COR-L47 (cell line): ENCODE data around the gene NIT2.

ENCODE experiments used
- DNase-seq: peaks from one replicate; lab custom pipeline; 2025; lab: John Stamatoyannopoulos, UW

The NIT2 gene

DNA sequence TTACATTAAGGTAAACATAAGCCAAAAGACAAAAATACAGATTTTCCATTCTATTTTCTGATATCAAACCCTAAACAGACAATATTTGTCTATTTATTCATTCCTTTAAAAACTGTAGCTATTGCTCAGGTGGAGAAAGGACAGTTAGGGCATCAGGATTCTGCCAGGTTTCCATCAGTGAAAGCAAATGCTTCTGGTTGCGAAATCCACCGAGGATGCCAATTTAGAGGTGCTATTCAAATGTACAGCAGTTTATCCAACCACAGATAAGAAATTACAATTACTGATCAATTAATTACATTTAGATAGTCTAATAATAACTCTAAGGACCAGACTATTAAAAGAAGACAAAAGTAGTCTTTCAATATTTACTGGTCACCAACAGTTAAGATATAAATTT is 62.4 kb downstream of the NIT2 start:
- no peak for DNase-seq

DNA sequence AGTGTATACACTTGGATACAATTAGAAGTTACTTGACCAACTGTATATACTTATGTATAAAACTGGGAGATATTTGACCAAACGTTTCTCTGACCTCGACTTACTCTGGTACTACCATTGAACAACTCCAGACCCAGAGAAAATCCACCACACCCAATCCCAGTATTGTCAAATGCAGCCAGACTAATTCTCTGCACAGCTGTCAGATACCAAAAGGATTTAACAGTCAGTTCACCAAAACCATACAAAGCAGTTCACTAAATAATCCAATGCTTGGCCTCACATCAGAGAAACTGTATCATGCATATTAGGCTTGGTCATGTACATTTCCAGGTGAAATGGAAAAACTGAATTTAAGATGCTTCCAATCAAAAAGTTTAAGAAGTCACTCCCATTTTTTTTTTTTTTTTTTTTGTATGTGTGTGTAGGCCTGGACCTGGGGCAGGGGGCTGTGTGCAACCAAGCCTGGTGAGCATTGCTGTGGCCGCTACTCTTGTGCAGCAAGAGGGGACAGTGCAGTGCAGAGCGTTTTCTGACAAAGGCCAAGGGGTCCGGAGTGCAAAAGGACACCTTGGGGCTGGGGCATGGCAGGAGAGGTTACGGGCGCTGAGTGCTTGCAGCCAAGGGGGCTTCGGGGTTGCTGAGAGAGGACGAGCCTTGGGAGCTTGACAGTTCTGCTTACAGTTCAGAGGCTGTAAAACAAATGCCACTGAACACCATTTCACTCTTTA is 64.9 kb downstream of the NIT2 start:
- no peak for DNase-seq

DNA sequence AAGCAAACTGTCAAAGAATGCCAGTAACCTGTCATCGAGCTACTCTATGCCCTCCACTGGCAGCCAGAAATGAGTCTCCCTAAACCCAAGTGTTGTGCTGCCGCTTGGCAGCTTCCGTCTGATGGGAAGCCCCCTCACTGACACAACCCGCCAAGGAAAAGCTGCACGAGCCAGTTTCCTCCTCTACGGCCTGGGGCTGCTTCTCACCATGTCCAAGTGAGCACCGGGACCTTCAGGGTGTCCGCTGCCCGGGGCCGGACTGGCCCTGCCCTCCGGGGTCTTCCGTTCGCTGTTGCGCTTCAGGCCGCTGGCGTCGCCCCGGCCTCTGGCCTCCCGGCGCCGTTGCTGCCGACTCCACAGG is 65.8 kb downstream of the NIT2 start:
- DNase-seq, result no peak

DNA sequence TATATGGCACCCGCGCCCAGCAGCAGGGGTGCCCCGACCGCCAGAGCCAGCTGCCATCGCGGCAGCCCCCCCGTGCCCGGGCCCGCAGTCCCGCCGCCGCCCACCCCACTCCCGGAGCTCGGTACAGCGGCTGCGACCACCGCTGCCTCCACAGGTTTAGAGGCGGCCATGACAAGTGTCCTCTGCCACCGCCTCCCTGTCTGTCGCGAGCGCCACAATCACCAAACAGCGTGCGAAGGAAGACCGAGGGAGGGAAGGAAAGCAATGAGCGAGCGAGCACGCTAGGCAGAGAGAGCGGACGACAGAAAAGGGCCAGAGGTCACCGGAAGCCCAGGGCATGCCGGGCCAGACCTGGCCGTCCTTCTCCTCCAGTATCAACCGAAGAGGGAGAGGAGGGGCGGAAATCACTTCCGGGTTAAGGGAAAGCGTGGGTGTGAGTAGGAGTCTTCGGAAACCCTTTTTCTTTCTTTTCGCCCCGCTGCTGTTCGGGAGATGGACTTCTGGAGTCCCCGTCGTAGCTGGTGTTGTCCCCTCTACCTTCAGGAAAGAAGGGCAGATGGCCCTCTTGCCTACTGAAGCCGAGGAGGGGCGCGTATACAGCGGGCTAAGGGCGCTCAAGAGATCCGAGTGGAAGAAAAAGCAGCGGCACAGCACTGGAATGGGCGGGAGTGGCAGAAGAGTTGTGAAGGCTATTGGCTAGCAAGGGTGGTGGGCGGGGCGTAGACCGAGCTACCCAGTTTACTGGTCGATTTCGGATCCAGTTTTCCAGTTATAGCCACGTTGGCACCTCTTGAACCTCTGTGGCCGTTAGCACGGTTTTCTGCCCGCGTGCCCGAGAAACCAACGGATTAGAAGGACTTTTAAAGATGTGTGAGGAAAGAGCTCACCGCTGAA is 66.5 kb downstream of the NIT2 start, which contains the start of the genes LNP1 and TOMM70:
LNP1 (plus strand) TSS at position 760 of the 894 bp plus-strand sequence. CDS start 28,191 bp downstream, outside the sequence.
TOMM70 (minus strand) TSS at position 310 of the 894 bp plus-strand sequence; CDS start at position 170, 140 bp downstream.
- peak; percentile 100 for DNase-seq

DNA sequence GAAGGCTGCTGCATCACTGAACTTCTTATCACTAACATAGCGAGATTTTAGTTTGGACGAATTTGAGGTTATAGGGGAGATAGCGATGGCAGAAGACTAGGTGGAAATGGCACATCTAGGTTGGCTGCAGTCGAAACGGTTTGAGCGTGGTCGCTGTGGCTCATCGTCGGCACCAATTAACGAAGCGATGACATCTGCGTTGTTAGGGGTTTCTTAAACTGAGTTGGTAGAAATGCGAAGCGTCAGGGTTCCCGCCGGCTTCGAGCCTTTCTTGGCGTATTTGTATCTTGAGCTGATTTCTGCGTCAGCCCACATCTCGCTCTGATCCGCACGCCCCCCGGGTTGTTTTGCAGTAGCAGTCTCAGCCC is 67.1 kb downstream of the NIT2 start:
- peak; percentile 74 for DNase-seq

DNA sequence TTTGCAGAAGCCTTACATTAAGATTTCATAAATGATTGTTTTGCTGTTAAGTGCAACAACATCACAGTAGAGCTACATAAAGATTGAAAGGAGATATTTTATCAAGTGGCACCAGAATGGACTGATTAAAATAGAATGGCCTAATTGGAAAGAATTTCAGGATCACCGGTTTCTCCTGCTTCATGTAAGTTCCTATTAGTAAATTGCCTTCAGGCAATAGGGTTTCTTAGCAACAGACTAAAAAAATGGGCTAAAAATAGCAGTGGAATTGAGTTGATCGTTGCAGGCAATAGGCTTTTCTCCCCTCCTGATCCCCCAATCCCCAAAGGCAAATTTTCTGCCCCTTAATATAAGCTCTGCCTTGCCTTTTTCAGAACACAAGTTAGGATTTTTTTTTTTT is 67.7 kb downstream of the NIT2 start:
- DNase-seq, result peak; percentile 63

DNA sequence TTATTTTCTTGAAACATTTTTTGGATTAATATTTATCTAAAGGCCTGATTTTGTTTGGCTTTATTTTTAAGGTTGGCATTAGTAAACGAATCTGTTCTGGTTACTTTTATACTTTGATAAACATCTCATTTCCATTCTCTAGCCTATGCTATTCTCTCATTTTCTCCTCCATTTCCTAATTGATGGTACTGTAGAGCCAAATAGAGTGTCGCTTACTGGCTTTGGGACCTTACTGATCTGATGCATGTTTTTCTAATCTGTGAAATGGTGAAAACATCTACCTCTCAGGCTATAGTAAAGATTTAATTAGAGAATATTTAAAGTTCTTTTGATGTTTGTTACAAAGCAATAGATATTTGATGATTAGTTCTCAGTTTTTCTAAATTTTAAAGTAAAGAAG is 68.3 kb downstream of the NIT2 start:
- DNase-seq, result no peak

DNA sequence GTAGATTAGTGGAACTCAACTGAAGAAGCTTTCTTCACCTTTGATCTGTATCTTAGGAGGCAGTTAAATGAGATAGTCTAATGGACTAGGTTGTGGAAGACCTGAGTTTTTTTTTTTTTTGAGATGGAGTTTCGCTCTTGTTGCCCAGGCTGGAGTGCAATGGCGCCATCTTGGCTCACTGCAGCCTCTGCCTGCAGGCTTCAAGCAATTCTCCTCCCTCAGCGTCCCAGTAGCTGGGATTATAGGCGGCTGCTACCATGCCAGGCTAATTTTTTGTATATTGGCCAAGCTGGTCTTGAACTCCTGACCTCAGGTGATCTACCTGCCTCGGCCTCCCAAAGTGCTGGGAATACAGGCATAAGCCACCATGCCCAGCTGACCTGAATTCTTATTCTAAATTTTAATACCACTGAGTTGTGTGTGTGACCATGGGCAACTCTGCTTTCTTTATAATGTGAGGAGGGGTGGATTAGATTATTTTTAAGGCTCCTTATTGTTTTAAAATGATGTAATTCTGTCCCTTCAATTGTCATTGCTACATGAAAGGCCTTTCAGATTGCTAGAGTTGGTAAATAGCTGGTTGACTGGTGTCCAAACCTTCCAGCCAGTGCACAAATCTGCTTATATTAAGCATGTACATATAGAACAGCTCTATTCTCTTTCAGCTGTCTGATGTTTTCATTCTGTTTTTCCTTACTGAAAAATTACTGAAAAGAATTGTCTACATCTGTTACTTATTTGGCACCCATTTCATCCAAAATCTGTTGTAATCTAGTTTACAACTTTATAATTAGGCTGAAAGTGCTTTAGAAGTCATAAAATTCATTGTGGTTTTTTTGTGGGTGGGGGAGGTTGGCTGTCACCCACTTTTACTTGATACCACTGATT is 69.0 kb downstream of the NIT2 start:
- DNase-seq, result peak; percentile 19

DNA sequence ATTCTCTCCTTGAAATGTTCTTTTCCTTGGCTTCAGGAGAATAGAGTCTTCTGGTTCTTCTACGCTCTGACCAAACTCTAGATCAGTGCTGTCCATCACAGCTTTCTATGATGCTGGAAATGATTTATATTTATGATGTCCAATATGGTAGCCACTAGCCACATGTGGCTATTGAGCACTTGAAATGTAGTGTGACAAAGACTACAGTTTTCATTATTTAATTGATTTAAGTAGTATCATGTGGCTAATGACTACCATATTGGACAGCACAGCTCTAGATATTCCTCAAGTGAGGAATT is 69.6 kb downstream of the NIT2 start:
- DNase-seq, result no peak

DNA sequence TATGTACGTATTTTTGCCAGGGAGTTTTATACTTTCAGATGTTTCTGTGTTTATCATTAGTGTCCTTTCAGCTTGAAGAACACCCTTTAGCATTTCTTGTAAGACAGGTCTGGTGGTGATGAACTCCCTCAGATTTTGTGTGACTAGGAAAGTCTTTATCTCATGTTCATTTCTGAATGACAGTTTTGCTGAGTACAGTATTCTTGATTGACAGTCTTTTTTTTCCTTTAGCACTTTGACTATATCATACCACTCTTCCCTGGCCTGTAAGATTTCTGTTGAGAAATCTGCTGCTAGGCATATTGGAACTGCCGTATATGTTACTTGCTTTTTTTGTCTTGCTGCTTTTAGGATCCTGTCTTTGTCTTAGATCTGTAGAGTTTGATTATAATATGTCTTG is 72.6 kb downstream of the NIT2 start:
- DNase-seq, result no peak

DNA sequence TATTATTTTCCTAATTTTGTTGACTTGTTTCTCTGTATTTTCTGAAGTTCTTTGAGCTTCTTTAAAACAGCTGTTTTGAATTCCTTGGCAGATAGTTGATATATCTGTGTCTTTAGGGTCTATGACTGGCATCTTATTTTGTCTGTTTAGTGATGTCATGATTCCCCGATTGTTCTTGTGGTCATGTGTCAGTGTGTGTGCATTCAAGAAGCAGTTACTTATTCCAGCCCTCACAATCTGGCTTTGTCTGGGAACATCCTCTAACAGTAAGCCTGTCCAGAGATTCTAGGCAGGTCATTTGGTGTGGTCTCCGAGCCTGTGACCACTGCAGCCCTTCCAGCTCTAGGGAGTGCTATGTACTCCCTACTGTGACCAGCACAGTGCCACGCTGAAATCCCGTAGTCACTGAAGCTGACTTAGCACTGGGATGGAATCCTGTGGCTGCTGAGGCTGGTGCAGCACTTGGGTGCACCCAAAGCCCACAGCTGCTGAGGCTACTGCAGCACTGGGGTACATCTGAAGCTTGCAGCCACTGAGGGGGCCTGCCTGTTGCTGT is 73.5 kb downstream of the NIT2 start:
- no peak for DNase-seq
